Hepatocyte (in vitro differentiated cells): ENCODE data around the gene DEF6.

Experiments used
- EZH2 ChIP-seq: fragments of 200-600 bp; sonication (generic); IDR thresholded peaks from 2 replicates; pipeline ENCODE4 v1.6.1; 2016; ENCODE audit warnings: antibody characterized with exemption, mild to moderate bottlenecking, borderline replicate concordance
- EZH2phosphoT487 ChIP-seq: fragments of 200-600 bp; sonication (generic); IDR thresholded peaks from one replicate; pipeline ENCODE4 v1.6.1; 2018; ENCODE audit warnings: antibody characterized with exemption, mild to moderate bottlenecking, low read depth, moderate library complexity; ENCODE audit not compliant: unreplicated experiment, severe bottlenecking
- TF ChIP-seq, protein P1 (sequence below): fragments of 200-600 bp; sonication (generic); IDR thresholded peaks from 2 replicates; pipeline ENCODE4 v1.5.1; 2016; ENCODE audit warnings: antibody characterized with exemption, mild to moderate bottlenecking; ENCODE audit not compliant: poor library complexity

DNA sequence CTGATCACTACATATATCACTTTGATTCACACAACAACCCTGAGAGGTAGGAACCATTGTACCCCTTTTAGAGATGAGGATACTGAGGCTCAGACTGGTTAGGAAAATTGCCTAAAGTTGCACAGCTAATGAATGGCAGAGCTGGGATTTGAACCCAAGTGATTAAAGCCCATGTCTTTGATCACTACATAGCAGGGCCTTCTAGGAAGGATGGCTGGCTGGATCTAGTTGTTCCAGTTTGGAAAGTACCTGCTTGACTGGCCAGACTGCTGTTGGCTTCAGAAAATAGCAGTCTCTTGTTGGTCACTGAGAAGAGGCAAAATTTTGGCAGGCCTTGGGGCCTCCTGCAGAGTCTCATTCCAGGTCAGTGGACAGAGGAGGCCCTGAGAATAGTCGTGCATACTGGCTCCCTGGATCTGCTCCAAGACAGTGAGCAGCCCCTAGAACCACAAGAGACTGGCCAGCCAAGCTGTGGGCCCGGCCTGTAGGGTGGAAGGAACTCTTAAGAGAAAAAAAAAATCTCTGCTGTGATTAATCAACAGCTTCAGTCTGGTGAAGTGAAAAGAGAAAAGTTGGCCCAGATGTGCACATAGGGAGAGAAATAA lies 62.2 kb downstream of the DEF6 start:
- TF ChIP-seq, protein P1, sequence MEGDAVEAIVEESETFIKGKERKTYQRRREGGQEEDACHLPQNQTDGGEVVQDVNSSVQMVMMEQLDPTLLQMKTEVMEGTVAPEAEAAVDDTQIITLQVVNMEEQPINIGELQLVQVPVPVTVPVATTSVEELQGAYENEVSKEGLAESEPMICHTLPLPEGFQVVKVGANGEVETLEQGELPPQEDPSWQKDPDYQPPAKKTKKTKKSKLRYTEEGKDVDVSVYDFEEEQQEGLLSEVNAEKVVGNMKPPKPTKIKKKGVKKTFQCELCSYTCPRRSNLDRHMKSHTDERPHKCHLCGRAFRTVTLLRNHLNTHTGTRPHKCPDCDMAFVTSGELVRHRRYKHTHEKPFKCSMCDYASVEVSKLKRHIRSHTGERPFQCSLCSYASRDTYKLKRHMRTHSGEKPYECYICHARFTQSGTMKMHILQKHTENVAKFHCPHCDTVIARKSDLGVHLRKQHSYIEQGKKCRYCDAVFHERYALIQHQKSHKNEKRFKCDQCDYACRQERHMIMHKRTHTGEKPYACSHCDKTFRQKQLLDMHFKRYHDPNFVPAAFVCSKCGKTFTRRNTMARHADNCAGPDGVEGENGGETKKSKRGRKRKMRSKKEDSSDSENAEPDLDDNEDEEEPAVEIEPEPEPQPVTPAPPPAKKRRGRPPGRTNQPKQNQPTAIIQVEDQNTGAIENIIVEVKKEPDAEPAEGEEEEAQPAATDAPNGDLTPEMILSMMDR: no peak
- TF ChIP-seq EZH2: no peak
- no peak for TF ChIP-seq EZH2phosphoT487
